Measurements from ENCODE around the gene TRIM13.
"Not testable (repeated sequence)": the region's sequence is repeated elsewhere in the genome, so short reads cannot be mapped to it uniquely, and the experiment has no call there.

Gene TRIM13

DNA sequence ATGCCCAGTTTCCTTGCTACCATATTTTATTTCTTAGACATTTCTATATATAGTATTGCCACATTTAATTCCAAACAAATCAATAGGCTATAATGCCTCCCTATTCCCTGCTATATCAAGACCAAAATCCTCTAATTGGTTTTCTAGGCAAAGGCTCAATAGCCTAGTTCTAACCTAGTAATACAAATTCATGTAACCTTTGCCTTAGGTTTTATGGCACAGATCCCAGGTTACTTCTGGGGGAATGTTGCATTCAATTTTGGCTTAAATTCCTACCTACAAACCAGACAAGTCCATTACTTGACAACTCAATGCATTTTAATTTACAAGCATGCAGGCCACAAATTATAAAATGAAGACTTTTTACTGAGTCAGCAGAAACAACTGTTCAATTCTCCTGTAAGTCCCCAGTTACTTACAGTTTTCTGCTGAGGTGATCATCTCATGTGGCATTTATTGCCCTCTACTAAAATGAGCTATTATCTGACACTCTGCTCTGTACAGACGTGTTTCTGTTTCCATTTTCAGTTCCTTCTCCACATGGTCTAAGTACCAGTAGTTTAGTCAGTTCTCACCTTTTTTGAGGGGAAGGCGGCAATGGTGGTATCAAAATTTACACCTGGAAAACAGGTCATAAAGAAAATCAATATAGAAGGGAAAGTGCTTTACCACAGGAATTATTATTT, 30.1 kb downstream of the TRIM13 start:
- no peaks in the 10 kb centered on the region for H3K9me3 ChIP-seq (ENCODE audit: control insufficient read depth, low read depth, low read length)
- H3K36me3 ChIP-seq (ENCODE audit: control insufficient read depth, low read depth, low read length), result no peaks in the 10 kb centered on the region
- no peaks in the 10 kb centered on the region for H3K4me1 ChIP-seq (ENCODE audit: control insufficient read depth, low read depth, low read length)
- no peak overlapping the region for H3K4me3 ChIP-seq (ENCODE audit: low read length)
- no peak overlapping the region for H3K27ac ChIP-seq (ENCODE audit: low read length)
- no peak overlapping the region for H3K9ac ChIP-seq (ENCODE audit: low read length)
- no peaks in the 10 kb centered on the region for H3K27me3 ChIP-seq (ENCODE audit: control insufficient read depth, insufficient read depth, low read length)

DNA sequence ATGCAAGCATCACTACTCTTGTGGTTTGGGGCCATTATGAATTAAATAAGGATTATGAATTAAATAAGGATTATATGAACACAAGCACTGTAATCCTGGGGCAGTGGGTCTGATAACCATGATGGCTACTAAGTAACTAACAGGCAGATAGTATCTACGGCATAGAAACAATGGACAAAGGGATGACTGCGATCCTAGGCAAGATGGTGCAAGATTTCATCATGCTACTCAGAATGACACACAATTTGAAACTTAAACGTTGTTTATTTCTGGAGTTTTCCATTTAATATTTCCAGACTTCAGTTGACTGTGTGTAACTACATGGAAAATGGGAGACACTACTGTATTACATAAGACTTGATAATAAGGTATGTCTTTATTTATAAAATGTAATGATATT, 33.5 kb downstream of the TRIM13 start:
- no peaks in the 10 kb centered on the region for H3K27me3 ChIP-seq (ENCODE audit: control insufficient read depth, insufficient read depth, low read length)
- H3K27ac ChIP-seq (ENCODE audit: low read length), result no peak overlapping the region
- H3K4me3 ChIP-seq (ENCODE audit: low read length), result no peak overlapping the region
- H3K4me1 ChIP-seq (ENCODE audit: control insufficient read depth, low read depth, low read length), result no peaks in the 10 kb centered on the region
- no peaks in the 10 kb centered on the region for H3K36me3 ChIP-seq (ENCODE audit: control insufficient read depth, low read depth, low read length)
- no peak overlapping the region for H3K9ac ChIP-seq (ENCODE audit: low read length)
- H3K9me3 ChIP-seq (ENCODE audit: control insufficient read depth, low read depth, low read length), result no peaks in the 10 kb centered on the region

DNA sequence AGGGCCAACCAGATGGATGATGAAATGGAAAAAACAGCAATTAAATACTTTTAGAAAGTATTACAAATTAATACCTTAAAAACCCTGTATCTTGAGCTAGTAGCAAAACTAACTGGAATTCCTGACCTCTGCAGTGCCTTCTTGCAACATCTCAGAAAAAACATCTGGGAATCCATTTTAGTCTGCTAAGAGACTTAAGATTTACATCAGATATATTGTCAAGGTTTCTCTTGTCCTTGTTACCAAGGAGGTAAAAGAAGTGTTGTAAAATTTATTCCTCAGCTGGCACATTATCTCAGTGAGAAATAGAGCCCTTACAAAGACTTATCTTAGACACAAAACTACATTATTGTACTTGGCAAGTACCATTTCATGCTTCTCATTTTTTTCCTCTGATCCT, 36.9 kb downstream of the TRIM13 start:
- no peak overlapping the region for H3K9ac ChIP-seq (ENCODE audit: low read length)
- H3K36me3 ChIP-seq (ENCODE audit: control insufficient read depth, low read depth, low read length), result no peaks in the 10 kb centered on the region
- H3K27me3 ChIP-seq (ENCODE audit: control insufficient read depth, insufficient read depth, low read length), result no peaks in the 10 kb centered on the region
- H3K27ac ChIP-seq (ENCODE audit: low read length), result no peak overlapping the region
- no peak overlapping the region for H3K4me3 ChIP-seq (ENCODE audit: low read length)
- no peaks in the 10 kb centered on the region for H3K9me3 ChIP-seq (ENCODE audit: control insufficient read depth, low read depth, low read length)
- H3K4me1 ChIP-seq (ENCODE audit: control insufficient read depth, low read depth, low read length), result no peaks in the 10 kb centered on the region

DNA sequence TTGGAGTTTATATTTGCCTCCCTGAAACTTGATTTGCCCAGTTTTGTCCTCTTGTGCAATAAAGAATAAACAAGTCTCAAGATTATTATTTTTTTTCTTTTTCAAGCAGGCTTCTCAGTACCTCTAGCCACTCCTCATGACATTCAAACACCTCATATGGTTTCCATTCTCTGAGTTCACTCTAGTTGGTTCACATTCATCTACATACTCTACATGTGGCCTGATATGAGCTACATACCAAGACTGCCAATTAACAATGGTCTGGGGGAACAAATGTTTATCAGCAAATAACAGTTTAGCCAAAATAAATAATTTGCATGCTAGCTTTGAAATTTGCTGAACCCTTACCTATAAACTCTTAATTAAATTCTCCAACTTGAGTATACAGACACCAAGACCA, 40.9 kb downstream of the TRIM13 start:
- Histone ChIP-seq H3K27me3 (ENCODE audit: control insufficient read depth, insufficient read depth, low read length) (no peaks in the 10 kb centered on the region), H3K4me1 (ENCODE audit: control insufficient read depth, low read depth, low read length) (no peaks in the 10 kb centered on the region), H3K9me3 (ENCODE audit: control insufficient read depth, low read depth, low read length) (no peaks in the 10 kb centered on the region), H3K4me3 (ENCODE audit: low read length) (no peak overlapping the region), H3K9ac (ENCODE audit: low read length) (no peak overlapping the region), H3K36me3 (ENCODE audit: control insufficient read depth, low read depth, low read length) (no peaks in the 10 kb centered on the region), H3K27ac (ENCODE audit: low read length) (no peak overlapping the region)

DNA sequence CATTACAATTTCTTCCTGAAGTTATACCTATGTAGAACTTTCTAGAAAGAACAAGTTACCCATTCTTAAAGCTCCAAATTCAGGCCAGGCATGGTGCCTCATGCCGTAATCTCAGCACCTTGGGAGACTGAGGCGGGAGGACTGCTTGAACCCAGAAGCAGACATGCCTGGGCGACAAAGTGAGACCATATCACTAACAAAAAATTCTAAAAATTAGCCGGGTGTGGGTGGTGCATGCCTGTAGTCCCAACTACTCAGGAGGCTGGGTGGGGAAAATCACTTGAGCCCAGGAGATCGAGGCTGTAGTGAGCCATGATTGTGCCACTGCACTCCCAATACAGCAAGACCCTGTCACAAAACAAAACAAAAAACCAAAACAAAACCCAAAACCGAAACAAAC, 41.4 kb downstream of the TRIM13 start:
- H3K4me3 ChIP-seq (ENCODE audit: low read length), result no peak overlapping the region
- no peaks in the 10 kb centered on the region for H3K4me1 ChIP-seq (ENCODE audit: control insufficient read depth, low read depth, low read length)
- H3K27ac ChIP-seq (ENCODE audit: low read length), result no peak overlapping the region
- H3K9me3 ChIP-seq (ENCODE audit: control insufficient read depth, low read depth, low read length), result no peaks in the 10 kb centered on the region
- no peaks in the 10 kb centered on the region for H3K27me3 ChIP-seq (ENCODE audit: control insufficient read depth, insufficient read depth, low read length)
- H3K36me3 ChIP-seq (ENCODE audit: control insufficient read depth, low read depth, low read length), result no peaks in the 10 kb centered on the region
- no peak overlapping the region for H3K9ac ChIP-seq (ENCODE audit: low read length)

DNA sequence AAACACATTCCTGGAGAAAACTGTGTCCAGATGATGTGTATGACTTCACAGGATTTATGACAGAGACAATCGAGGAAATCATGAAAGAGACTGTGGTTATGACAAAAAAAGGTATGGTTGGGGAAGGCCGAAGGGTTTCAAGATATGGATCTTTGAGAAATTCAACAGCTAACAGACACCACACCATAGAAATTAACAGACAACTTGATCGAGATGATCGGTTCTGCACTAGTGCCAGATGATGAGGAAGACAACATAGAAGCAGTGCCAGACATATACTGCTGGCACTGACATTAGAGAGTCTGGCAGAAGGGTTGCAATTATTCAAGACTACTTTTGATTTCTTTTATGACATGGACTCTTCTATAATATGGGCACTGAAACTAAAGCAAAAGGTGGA, 55.6 kb downstream of the TRIM13 start:
- no peaks in the 10 kb centered on the region for H3K27me3 ChIP-seq (ENCODE audit: control insufficient read depth, insufficient read depth, low read length)
- no peaks in the 10 kb centered on the region for H3K9me3 ChIP-seq (ENCODE audit: control insufficient read depth, low read depth, low read length)
- H3K36me3 ChIP-seq (ENCODE audit: control insufficient read depth, low read depth, low read length), result no peaks in the 10 kb centered on the region
- H3K4me1 ChIP-seq (ENCODE audit: control insufficient read depth, low read depth, low read length), result no peaks in the 10 kb centered on the region
- no peak overlapping the region for H3K27ac ChIP-seq (ENCODE audit: low read length)
- H3K4me3 ChIP-seq (ENCODE audit: low read length), result no peak overlapping the region
- no peak overlapping the region for H3K9ac ChIP-seq (ENCODE audit: low read length)

DNA sequence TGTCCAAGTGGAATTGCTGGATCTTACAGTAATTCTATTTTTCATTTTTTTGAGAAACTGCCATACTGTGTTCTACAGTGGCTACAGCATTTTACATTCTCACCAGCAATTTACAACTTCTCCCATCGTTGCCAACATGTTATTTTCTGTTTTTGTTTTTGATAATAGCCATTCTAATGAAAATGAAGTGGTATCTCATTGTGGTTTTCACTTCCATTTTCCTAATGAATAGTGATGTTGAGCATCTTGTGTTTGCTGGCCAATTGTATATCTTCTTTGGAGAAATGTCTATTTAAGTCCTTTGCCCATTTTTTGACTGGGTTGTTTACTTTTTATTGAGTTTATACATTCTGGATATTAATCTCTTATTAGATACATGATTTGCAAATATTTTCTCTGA, 57.0 kb downstream of the TRIM13 start:
- H3K36me3 ChIP-seq (ENCODE audit: control insufficient read depth, low read depth, low read length), result no peaks in the 10 kb centered on the region
- no peaks in the 10 kb centered on the region for H3K27me3 ChIP-seq (ENCODE audit: control insufficient read depth, insufficient read depth, low read length)
- no peaks in the 10 kb centered on the region for H3K9me3 ChIP-seq (ENCODE audit: control insufficient read depth, low read depth, low read length)
- no peak overlapping the region for H3K9ac ChIP-seq (ENCODE audit: low read length)
- no peaks in the 10 kb centered on the region for H3K4me1 ChIP-seq (ENCODE audit: control insufficient read depth, low read depth, low read length)
- H3K27ac ChIP-seq (ENCODE audit: low read length), result no peak overlapping the region
- H3K4me3 ChIP-seq (ENCODE audit: low read length), result no peak overlapping the region

DNA sequence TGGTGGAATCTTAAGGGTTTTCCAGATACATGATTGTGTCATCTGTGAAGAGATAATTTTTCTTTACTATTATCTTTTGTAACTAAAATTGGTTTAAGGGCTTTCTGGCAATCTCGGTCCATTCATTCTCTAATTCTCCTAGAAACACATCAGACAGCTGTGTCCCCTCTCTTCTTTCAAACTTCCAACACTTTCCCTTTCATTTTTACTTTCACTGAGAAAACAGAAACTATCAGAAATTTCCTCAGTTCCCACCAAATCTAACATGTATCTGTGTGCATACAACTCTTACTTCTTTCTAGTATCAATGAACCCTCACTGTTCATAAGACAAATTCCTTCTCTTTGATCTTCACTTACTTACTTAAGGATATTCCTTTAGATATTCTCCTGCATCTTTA, 58.6 kb downstream of the TRIM13 start:
- no peaks in the 10 kb centered on the region for H3K4me1 ChIP-seq (ENCODE audit: control insufficient read depth, low read depth, low read length)
- no peak overlapping the region for H3K9ac ChIP-seq (ENCODE audit: low read length)
- H3K36me3 ChIP-seq (ENCODE audit: control insufficient read depth, low read depth, low read length), result no peaks in the 10 kb centered on the region

DNA sequence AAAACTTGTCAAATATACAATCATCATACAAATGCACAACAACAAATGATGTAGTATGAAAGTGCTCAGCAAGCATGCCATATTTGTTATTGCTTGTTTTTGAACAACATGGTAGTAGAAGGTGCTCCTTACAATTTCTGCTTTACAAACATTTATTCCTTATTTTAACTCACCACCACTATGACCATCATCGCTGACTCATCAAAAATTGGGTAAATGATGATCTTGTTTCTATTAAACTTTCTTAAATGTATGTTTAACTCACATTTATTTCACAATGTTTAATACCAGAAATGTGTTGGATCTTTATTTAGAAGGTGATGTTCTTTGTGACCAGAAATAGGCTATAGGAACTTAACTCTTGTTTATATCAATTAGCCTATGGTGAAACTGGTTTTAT, 63.9 kb downstream of the TRIM13 start:
- no peak overlapping the region for H3K9ac ChIP-seq (ENCODE audit: low read length)
- H3K4me3 ChIP-seq (ENCODE audit: low read length), result no peak overlapping the region
- peaks cover 2% of the 10 kb centered on the region for H3K36me3 ChIP-seq (ENCODE audit: control insufficient read depth, low read depth, low read length)
- no peak overlapping the region for H3K27ac ChIP-seq (ENCODE audit: low read length)
- H3K27me3 ChIP-seq (ENCODE audit: control insufficient read depth, insufficient read depth, low read length), result no peaks in the 10 kb centered on the region
- no peaks in the 10 kb centered on the region for H3K4me1 ChIP-seq (ENCODE audit: control insufficient read depth, low read depth, low read length)
- no peaks in the 10 kb centered on the region for H3K9me3 ChIP-seq (ENCODE audit: control insufficient read depth, low read depth, low read length)

More for the DNA sequence above, 58.6 kb downstream of the TRIM13 start:
- Histone ChIP-seq H3K27me3 (ENCODE audit: control insufficient read depth, insufficient read depth, low read length) (no peaks in the 10 kb centered on the region), H3K9me3 (ENCODE audit: control insufficient read depth, low read depth, low read length) (no peaks in the 10 kb centered on the region), H3K27ac (ENCODE audit: low read length) (no peak overlapping the region), H3K4me3 (ENCODE audit: low read length) (no peak overlapping the region)

DNA sequence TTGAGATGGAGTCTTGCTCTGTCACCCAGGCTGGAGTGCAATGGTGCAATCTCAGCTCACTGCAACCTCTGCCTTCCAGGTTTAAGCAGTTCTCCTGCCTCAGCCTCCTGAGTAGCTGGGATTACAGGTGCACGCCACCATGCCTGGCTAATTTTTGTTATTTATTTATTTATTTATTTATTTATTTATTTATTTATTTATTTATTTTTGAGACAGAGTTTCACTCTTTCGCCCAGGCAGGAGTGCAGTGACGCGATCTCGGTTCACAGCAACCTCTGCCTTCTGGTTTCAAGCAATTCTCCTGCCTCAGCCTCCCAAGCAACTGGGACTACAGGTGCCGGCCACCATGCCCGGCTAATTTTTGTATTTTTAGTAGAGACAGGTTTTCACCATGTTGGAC, 65.5 kb downstream of the TRIM13 start:
- not testable (repeated sequence) for H3K27ac ChIP-seq (ENCODE audit: low read length); H3K4me3 ChIP-seq (ENCODE audit: low read length); H3K9ac ChIP-seq (ENCODE audit: low read length); H3K27me3 ChIP-seq (ENCODE audit: control insufficient read depth, insufficient read depth, low read length); H3K9me3 ChIP-seq (ENCODE audit: control insufficient read depth, low read depth, low read length); H3K4me1 ChIP-seq (ENCODE audit: control insufficient read depth, low read depth, low read length)
- peaks cover 12% of the 10 kb centered on the region for H3K36me3 ChIP-seq (ENCODE audit: control insufficient read depth, low read depth, low read length)

DNA sequence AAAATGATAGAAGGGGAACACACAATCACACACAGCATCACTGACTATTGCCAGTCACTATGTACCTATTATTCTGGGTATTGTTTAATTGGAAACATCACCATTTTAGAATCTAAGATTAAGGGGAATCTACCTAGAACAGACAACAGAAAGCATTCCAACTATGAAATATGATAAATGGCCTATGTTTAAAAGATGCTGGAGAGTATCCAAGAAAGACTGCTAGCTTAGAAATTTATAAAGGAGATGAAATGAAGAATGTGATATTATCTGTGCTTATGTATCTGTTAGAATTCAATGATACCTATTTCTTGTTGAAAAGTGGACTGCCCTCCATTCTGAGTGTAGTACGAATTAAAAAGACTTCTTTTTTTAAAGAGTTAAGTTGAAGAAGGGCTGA, 68.9 kb downstream of the TRIM13 start:
- Histone ChIP-seq H3K27me3 (ENCODE audit: control insufficient read depth, insufficient read depth, low read length) (no peaks in the 10 kb centered on the region), H3K9ac (ENCODE audit: low read length) (no peak overlapping the region), H3K4me1 (ENCODE audit: control insufficient read depth, low read depth, low read length) (no peaks in the 10 kb centered on the region), H3K9me3 (ENCODE audit: control insufficient read depth, low read depth, low read length) (no peaks in the 10 kb centered on the region), H3K27ac (ENCODE audit: low read length) (no peak overlapping the region), H3K36me3 (ENCODE audit: control insufficient read depth, low read depth, low read length) (peaks cover 12% of the 10 kb centered on the region), H3K4me3 (ENCODE audit: low read length) (no peak overlapping the region)

All from iPS-18a (cell line).